ENCODE results near the gene GPR55.

GPR55 gene

DNA sequence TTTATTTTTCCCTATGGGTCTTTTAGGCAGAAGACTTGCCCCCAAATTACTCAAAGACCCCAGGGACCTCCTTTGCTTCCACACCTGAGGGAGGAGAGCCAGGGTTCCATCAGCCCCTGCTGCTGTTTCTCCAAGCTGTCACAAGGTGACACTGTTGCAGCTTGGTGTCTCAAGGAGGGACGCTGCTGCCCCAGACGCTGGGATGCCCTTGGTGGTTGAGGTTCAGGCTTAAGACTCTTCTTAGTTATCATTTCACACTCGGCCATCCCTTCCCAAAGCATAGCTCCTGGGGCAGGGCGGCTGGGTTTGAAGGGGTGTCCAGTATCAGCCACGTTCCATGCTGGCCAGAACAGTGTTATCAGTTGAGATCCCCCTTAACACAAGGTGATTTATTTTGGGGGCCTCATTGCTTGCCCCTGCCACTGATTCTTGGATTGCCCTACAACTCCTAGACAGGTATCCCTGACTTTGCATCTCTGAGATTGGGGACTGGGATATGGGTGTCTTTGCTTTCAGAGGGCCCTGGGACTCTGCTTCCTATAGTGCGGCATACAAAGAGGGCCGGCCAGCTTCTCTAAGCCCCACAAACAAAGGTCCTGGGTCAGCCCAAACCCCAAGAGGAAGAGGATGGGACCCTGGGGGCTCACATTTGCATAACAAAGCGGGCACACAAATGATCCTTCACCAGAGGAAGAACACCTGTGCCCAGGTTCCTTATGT, 22.7 kb downstream of the GPR55 start:
- TF ChIP-seq, protein P1, sequence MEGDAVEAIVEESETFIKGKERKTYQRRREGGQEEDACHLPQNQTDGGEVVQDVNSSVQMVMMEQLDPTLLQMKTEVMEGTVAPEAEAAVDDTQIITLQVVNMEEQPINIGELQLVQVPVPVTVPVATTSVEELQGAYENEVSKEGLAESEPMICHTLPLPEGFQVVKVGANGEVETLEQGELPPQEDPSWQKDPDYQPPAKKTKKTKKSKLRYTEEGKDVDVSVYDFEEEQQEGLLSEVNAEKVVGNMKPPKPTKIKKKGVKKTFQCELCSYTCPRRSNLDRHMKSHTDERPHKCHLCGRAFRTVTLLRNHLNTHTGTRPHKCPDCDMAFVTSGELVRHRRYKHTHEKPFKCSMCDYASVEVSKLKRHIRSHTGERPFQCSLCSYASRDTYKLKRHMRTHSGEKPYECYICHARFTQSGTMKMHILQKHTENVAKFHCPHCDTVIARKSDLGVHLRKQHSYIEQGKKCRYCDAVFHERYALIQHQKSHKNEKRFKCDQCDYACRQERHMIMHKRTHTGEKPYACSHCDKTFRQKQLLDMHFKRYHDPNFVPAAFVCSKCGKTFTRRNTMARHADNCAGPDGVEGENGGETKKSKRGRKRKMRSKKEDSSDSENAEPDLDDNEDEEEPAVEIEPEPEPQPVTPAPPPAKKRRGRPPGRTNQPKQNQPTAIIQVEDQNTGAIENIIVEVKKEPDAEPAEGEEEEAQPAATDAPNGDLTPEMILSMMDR (conservative IDR thresholded peaks at IDR 0.05; ENCODE audit: low read length) = peak; percentile 93
- no peak overlapping the region for H3K4me3 ChIP-seq (ENCODE audit: low read length)
- DNase-seq (ENCODE audit: low read depth) = peak; percentile 63

DNA sequence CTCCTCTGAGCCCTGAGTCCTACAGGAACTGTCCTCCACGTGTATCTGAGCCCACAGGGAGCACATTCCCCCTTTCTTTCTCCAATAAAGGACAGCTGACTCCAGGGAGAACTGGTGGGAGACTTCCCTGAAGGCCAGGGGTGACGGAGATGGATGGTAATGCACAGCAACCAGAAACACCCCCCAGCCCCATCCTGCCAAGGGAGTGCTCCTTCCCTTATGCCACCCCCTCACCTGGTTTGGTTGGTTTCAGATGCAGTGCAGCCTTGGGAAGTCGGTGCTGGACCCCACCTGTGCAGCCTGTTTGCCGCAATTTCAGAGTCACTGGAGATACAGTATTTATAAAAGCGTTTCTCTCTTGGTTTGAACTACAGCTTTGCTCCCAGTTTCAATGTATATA, 24.0 kb downstream of the GPR55 start:
- no peak for DNase-seq (ENCODE audit: low read depth)
- H3K4me3 ChIP-seq (ENCODE audit: low read length) = no peak overlapping the region
- TF ChIP-seq, protein P1 (conservative IDR thresholded peaks at IDR 0.05; ENCODE audit: low read length) = no peak

DNA sequence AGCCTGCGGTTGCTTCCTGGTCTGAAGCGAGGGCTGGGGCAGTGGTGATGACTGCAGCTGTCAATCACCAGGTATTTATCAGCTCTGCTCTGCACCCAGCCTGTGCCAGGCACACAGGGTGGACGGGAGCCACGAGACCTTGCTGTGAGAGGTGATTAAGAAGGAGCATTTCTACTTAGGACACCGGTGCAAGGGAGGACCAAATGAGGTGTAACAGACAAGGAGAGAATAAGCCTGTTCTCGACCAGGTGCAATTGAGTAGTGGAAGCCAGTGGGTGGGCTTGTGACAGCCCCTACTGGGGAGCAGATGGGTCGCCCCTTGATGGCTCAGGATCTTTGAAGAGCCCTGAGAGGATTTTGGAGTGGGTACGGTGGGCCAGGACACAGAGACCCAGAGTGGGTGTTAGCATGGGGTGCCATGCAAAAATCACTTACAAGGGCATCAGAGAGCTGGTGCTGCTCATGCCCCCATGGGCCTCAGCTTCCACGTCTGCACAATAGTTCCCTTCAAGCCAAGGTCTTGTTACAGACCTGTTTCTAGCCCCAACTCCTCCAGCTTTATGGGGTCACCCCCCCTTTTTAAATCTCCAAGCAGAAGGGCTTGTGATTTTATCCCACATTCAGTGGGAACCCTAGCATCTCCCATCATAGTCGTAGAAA, 24.6 kb downstream of the GPR55 start:
- TF ChIP-seq, protein P1 (conservative IDR thresholded peaks at IDR 0.05; ENCODE audit: low read length) = no peak
- DNase-seq (ENCODE audit: low read depth) = no peak

DNA sequence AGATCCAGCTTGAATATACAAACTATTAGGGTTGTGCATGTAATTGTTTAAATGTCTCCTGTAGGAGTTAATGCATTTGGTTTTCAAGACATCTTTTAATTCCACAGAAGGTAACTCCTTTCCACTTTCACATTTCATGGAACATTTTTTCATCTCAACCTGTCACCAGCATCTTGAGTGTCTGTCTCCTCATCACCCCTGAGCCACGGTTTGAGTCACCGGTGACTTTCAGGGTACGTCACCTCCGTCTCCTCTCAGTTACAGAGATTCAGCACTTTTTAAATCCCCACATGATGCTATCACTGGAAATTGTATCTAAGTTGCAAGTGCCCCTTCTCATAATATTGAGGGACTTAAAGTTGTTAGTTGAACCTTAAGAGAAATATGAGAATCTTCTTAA, 25.3 kb downstream of the GPR55 start:
- no peak for DNase-seq (ENCODE audit: low read depth)
- TF ChIP-seq, protein P1 (conservative IDR thresholded peaks at IDR 0.05; ENCODE audit: low read length) = no peak
- H3K4me3 ChIP-seq (ENCODE audit: low read length) = no peak overlapping the region

More for the DNA sequence above, 24.6 kb downstream of the GPR55 start:
- H3K4me3 ChIP-seq (ENCODE audit: low read length) = no peak overlapping the region

DNA sequence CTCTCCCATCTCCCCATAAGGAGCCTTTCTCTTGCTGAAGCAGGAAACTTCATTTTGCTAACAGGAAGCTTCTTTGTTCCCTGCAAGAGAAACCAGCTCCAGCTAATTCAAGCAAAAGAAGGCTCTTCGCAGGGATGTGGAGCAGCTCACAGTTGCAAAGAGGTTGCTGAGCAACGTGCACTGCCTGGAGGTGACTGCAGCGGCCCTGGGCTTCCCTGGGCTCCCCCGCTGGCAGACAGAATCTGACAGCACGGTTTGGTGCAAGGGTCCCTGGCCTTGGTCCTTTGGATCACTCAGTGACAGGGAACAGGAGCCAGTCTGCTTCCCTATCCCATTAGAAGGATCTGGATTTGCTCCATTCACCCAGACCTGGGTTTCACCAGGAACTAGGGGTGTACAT, 25.8 kb downstream of the GPR55 start:
- H3K4me3 ChIP-seq (ENCODE audit: low read length) = no peak overlapping the region
- TF ChIP-seq, protein P1 (conservative IDR thresholded peaks at IDR 0.05; ENCODE audit: low read length) = no peak
- DNase-seq (ENCODE audit: low read depth) = no peak

DNA sequence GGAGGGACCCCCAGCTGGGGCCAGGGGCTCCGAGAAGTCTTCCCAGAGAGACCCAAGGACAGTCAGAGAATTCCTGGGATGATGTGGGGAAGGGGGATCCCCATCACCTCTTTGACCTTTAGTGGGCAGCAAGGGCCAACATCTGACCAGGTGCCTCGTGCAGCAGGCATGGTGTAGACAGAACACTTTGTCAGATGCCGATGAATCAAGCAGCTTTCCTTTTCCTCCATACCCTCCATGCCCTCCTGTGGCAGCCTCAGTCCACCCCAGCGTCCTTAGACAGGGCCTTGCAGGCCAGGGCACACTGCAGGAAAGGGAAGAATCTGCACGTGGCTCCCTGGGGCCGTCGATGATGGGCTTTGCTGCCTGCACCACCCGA, 26.3 kb downstream of the GPR55 start:
- TF ChIP-seq, protein P1 (conservative IDR thresholded peaks at IDR 0.05; ENCODE audit: low read length) = no peak
- H3K4me3 ChIP-seq (ENCODE audit: low read length) = no peak overlapping the region
- no peak for DNase-seq (ENCODE audit: low read depth)
